ENCODE results near the gene SPRYD7.
"Not testable (repeated sequence)": the region's sequence is repeated elsewhere in the genome, so short reads cannot be mapped to it uniquely, and the experiment has no call there.

SPRYD7 gene, protein sequence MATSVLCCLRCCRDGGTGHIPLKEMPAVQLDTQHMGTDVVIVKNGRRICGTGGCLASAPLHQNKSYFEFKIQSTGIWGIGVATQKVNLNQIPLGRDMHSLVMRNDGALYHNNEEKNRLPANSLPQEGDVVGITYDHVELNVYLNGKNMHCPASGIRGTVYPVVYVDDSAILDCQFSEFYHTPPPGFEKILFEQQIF

DNA sequence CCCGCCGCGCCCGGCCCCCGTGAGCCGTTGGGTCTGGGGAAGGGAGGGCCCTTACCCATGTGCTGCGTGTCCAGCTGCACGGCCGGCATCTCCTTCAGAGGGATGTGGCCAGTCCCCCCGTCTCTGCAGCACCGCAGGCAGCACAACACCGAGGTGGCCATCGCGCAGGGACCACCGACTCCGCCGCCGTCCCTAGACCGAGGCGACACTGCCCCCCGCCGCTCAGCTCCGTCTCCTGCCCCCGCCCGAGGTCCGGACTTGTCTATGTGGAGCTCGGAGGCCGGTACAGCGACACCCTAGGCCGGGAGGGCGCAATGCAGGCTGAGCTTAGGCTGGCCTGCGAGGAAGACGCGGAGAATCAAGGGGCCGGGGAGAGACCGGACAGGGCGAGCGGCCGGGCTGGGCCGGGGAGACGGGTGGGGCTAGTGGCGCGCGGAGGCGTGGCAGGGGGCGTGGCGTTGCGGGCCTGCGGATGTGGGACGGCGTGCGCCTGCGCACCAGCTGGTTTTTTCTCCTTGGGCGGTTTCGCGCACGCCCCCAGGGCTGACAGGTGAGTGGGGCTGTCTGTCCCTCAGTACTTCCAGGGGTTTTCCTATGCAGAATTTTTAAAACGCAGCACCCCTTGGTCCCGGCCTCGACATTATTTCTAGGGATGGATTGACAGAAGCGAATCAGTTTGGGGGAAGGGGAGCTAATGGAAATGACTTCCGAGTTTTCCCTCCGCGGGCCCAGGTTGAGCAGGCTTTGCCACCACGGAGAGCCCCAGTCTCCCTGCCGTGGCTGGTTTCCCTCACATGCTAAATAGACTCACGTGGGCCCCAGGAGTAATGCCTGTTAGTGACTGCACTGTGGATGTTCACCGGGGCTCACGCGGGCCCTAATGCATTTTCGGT is at the start of gene SPRYD7:
SPRYD7 (minus strand) TSS at position 266 of the 893 bp plus-strand sequence; CDS start at position 161, 105 bp downstream.
- peak; percentile 93 to 99 (median 98) for DNase-seq

DNA sequence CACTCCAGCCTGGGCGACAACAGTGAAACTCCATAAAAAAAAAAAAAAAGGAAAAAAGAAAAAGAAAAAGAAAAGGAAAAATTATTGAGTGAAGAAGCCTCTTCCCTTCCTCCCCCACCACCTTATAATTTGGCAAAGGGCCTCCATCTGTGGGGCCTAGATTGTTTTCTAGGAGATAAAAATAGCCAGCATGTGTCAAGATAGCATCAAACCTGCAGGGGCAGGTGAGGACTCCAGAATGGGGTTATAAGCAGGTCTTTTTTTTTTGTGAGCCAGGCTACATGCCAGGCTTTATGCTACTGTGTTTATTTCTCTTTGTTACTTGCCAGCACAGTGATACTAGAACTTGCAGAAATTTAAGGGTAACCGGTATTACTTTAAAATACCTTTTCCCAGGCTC is 49.0 kb upstream of the SPRYD7 start:
- no peak for DNase-seq

DNA sequence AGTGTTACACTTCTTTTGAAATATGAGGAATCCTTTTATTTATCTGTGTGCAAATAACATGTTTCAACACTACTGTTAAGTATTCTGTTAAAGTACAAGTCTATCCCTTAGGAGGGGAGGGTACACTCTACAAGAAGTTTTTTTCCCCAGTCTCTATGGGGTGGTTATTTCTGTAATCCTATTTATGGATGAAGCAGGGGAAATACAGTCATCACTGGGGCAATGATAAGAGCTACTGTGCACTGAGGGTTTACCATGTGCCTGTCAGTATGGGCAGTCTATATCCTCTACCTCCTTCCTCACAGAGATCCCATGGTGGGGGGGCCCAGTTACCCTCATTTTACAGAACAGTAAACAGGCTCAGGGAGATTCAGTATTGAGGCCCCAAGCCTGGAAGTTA is 44.1 kb upstream of the SPRYD7 start:
- DNase-seq = no peak

DNA sequence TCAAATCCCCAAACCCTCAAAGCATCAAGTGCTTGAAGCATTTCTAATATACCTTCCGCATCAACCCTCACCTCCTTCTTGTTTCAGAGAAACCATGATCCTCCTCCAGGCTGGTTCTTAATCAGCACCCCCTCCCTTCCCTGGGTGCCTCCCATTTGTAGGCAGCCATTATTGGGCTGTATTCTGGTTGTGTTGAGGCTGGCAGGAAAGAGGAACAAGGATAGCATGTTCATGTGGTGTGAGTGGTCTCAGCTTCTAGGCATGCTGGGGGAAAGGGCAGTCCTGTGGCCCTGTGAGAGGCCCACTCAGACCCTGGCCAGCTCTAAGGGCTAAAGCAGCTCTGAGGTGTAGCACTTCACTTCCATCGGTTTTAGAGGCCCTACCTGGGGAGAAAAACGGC is 41.9 kb upstream of the SPRYD7 start:
- DNase-seq = no peak

DNA sequence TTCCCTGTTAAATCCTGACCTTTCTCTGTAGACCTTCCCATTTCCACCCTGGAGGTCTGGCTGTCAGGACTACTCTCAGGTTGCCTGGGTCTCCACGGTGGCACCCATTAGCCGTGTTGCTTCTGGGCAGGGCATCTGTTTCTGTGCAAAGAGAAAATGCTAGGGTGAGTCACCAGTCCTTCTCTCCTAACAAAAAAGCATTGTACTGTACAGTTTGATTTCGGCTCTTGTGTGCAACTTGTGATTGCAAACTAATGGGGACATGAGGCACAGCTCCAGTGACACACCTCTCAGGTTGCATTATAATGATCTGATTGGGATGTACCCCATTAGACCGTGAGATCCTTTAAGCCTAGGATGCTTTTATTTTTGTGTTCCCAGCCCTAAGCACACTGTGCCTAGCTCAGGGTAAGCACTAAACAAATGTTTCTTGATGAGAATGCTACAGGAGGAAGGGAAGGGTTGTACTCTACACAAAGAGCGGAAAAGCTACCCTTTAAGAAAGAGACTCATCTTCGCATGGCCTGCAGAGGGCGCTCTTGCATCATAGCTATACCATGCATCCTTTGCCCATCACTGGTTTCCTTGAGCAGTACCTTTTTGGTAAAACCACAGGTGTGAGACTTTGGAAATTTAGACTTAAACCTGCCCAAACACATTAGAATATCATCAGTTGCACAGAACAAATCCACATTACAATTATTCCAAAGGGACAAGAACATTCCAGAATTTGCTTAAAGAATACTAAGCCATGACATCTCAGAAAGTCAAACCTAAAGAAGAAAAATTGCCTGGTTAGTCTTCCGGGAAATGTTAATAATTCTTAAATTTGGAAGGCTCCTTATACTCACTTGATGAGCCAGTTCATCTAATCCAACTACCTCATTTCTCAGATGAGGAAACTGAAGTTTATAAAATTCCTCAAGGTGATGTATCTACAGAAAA is 40.4 kb upstream of the SPRYD7 start:
- peak; percentile 58 to 91 (median 71) for DNase-seq

DNA sequence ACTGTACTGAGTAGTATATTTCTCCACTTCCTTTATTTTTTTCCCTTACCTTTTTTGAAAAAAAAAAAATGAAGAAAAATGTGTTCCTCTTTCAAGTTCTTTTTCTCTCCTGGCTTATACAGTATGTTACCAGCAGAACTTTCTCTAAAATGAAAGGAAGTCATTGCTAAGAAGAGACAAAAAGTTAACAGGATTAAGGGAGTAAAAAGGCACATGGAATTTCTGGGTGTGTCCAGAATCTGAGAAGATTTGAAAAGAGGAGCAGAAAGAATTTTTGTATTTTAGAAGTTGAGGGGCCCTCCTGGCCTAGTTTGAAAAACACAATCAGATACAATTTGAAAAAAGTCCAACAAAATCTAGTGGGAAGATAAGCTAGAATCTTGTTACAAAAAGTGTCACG is 39.7 kb upstream of the SPRYD7 start:
- no peak for DNase-seq

DNA sequence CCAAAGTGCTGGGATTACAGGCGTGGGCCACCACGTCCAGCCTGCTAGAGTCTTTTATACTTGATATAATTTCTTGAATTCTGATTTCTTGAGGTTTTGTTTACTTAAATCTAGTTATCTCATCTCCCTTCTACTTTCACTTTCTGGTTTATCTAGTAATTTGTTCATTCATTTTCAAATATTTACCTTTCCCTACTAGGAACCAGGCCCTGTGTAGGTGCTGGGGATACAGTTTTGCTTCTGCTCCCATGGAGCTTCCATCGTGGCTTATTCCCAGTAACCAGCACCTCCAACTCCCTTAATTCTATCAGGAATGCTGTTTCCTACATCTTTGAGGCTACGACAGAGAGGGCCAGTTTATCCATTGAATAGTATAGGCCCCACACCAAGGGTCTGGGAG is 36.6 kb upstream of the SPRYD7 start:
- no peak for DNase-seq

DNA sequence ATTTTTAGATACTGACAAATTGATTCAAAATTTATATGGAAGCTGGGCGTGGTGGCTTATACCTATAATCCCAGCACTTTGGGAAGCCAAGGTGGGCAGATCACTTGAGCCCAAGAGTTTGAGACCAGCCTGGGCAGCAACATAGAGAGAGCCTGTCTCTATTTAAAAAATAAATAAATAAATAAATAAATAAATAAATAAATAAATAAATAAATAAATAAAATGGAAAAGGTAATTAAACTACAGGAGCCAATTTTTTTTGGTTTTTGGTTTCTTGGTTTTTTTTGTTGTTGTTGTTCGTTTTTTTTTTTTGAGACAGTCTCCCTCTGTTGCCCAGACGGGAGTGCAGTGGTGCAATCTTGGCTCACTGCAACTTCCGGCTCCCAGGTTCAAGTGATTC is 31.3 kb upstream of the SPRYD7 start:
- DNase-seq = no peak

DNA sequence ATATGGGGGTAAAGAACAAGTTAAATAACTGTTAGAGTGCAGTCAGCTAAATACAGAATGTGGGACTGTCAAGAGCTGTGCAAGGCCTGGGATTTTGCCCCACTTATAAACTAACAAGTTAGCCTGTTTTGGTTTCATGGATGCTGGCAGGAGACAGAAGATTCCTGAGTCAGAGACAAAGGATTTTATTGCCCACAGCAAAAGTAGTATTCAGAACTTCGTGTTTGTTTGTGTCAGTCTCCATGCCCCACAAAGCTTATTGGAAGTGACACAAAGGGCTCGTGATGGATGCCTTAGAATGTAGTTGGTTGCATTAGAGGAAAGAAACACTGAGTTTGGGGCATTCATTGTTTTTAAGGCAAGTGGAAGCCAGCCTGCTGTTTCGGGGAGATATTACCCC is 22.2 kb upstream of the SPRYD7 start:
- no peak for DNase-seq

DNA sequence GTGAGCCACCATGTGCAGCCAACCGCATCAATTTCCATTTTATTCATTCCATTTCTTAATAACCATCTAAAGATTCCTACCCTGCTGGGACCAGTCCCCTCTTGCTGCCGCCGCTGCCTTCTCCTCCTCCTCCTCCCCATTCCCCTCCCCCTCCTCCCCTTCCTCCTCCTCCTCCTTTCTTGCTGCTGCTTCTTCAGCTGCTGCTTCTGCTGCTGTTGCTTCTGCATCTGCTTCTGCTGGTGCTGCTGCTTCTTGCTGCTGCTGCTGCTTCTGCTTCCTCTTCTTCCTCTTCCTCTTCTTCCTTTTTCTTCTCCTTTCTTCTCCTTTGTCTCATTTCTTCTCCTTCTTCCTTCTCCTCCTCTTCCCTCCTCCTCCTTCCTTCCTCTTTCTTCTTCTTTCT is 20.0 kb upstream of the SPRYD7 start:
- no peak for DNase-seq

DNA sequence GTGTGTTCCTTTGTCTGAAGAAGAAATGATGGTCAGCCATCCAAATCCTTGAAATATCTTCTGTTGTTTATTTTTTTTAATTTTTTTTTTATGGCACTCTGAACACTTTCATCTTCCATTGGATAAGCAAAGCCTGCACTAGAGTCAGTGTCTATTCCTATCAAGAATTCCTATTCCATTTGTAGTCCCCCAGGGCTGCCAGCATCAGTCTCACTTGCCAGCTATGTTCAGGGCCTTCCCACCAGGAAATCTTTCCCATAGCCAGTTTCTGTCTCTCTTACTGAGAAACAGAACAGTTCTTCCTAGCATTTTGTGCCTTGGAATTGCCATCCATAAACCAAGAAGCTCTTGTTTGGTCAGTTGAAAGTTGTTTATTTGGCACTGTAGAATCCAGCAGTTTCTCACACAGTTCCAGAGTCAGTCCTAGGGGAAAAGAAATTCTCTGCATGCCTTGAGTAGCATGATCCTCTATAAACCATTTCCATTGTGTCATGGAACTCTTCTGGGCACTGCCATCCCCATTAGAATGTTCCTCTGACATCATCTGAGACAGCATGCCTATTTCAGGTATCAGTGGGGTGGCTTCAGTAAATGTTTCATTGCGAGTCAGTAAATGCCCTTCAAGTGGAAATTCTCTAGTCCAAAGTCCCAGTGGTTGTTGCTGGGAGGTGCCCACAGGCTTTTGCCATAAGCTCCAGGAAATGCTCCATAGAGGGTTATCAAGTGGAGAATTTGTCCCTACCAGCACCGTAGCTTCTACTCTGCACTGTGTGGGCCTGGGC is 18.7 kb upstream of the SPRYD7 start:
- no peak for DNase-seq

DNA sequence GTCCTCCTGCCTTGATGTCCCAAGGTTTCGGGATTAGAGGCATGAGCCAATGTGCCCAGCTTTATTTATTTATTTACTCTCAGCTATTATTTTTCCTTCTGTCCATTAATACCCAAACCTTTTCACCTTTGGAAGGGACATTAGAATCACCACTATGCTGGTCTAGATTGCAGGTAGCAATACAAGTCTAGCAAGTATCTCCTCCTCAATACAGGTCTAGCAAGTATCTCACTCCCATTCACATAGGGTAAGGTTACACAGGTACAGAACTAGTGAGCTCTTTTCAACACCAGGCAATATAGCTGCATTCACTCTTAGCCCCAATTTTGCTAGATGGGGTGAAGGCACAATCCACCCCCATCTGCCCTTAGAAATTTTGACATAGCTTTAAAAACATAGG is 17.4 kb upstream of the SPRYD7 start:
- DNase-seq = no peak

DNA sequence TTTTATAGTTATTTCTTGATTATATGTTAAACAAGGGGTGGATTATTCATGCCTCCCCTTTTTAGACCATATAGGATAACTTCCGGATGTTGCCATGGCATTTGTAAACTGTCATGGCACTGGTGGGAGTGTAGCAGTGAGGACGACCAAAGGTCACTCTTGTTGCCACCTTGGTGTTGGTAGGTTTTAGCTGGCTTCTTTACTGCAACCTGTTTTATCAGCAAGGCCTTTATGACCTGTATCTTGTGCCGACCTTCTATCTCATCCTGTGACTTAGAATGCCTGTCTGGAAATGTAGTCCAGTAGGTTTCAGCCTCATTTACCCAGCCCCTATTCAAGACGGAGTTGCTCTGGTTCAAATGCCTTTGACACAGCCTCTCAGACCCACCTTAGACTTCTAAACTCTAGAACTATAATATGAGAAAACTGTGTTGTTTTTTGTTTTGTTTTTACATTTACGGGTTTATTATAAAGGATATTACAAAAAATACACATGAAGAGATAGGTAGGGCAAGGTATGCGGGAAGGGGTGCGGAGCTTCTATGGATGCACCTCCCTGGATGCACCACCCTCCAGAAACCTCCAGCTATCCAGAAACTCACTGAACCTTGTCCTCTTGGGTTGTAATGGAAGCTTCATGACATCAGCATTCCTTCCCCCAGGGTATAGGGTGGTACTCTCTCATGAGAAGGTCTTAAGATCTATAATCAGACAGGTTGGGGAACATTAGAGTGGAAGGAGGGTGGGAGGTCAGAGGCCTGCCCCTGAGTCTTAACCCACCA is 15.8 kb upstream of the SPRYD7 start:
- no peak for DNase-seq

DNA sequence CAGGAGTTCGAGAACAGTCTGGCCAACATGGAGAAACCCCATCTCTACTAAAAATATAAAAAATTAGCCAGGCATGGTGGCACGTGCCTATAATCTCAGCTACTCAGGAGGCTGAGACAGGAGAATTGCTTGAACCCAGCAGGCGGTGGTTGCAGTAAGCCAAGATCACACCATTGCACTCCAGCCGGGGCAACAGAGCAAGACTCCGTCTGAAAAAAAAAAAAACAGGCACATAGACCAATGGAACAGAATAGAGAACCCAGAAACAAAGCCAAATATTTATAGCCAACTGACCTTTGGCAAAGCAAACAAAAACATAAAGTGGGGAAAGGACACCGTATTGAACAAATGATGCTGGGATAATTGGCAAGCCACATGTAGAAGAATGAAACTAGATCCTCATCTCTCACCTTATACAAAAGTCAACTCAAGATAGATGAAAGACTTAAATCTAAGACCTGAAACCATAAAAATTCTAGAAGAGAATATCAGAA is 12.7 kb upstream of the SPRYD7 start:
- not testable (repeated sequence) for DNase-seq

DNA sequence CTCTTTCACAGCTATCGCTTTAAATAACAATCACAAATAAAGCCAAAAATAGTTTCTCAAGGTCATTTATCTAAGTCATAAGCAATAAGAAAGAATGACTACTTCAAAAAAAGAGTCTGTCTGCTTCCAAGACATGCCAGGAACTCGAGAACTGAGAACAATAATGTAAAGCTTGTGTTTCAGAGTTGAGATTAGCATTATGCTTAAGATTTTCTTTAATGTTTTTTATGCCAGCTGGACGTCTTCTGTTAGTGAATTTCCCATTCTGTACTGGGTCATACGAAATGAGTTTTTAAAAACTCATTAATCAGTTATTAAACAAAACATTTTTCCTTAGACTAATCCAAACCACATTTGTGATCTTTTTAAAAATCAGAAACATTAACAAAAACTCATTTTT is 3.2 kb upstream of the SPRYD7 start:
- no peak for DNase-seq

DNA sequence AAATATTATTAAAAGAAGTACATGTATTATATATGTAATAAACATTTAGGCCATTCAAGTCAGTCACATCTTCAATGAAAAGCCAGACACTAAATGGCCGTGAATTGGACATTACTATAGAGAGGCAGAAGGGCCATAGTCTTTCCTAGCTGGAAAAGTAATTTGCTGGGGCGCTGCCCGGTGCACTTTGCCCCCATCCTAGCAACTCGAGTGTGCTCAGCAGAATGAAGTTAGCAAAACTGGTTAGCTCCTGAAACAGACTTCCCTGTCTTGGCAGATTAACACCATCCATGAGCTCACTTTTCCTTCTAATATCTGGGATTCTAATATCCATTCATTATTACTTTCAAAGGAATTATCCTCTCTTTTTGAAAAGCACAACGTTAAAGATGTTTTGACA is 2.8 kb upstream of the SPRYD7 start:
- DNase-seq = no peak

DNA sequence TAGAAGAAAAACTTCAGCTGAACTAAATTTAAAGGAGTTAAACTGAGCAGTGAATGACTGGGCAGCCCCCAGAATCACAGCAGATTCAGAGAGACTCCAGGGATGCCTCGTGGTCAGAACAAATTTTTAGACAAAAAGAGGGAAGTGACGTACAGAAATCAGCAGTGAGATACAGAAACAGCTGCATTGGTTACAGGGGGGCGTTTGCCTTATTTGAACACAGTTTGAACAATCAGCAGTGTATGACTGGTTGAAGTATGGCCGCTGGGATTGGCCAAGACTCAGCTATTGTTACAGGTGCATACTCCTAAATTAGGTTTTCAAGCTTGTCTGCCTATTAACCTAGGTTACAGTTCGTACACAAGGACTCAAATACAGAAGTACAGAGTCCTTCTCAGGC is 2.2 kb upstream of the SPRYD7 start:
- no peak for DNase-seq

DNA sequence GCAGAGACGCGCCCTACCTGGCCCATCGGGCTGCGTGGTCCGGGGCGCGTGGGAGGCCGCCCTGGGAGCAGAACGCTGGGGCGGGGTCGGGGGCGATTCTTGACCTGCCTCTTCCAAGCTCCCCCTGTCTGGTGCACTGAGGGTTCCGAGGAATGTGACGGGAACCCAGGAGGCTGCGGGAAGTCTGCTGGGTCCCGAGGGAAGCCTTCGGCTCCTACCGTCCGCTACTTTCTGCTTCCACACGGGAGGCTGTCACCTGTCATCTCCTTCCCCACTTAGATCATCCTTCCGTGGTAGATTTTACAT is 781 bp upstream of the SPRYD7 start:
- DNase-seq = no peak

DNA sequence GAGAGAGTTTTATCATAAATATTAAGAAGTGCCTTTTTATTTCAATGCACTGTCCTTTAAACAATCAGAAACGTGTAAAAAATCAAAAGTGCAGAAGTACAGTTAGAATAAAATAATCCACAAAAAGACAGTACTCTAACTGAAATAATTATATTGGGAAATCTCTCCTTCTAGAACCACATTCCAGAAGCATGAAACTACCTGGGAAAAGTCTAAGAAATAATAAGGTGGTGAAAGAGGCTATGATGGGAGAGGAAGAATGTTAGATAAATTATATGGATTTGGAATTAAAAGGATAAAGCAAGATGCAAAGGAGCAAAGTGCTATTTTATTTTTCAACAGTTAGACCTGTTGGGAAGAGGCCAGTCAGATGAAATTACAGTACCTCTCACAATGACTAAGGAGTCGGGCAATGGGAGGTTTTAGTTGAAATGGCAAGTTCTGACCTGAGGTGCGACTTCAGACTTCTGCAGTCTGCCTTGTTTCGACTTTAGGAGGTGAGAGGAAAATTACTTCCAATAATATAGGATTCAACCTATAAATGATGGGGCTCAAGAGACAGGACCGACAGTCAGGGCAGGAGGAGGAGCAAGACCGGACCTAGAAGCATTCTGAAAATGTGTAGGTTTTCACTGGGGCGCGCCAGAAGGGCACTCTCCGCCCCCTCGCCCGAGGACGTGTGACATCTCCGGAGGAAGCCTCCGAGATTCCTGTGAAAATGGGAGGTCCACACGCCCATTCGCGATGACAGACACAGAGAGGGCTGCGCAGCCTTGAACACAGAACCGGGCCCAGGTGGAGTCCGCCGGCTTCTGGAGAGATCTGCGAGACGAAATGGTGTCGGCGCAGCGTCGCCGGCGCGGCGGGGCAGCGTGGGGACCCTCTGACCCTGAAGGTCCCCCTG is 717 bp downstream of the SPRYD7 start:
- peak in 2 of 3 experiments; percentile 38 to 78 for DNase-seq

DNA sequence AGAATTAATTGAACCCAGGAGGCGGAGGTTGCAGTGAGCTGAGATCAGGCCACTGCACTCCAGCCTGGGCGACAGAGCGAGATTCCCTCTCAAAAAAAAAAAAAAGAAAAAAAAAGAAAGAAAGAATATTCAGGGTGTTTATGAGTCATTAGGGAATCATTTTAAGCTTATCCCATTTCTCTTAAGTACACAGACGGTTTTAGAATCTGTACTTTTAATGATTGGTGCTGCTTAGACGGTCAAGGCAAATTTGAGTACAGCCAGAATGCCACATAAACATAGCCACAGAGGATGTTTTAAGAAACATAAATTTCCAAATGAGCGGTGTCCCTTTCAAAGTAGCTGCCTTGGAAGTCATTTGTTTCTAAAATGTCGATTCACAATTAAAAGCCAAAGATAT is 2.6 kb downstream of the SPRYD7 start:
- no peak for DNase-seq

DNA sequence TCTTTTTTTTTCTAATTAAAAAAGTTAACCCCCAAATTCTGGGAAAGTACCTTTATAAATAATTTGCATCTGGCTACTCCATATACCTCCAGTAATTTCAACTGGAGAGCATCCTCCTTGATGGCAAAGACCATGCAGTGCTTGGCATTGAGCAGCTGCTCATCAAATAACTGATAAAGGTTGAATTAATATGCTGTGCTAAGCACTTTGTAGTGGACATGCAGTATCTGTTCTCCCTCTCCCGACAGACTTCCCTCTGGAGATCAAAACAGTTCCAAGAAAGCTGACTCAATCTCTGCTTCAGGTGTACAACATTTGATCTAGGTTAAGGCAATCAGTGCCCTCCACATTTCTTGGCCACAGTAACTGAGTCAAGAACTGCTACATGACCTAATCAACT is 3.3 kb downstream of the SPRYD7 start:
- DNase-seq = no peak

Measured in NCI-H1417 (cell line).